H1 (cell line): ENCODE data around the gene RPL21.

ENCODE experiments used
- CEBPB ChIP-seq: IDR thresholded peaks from 2 replicates; pipeline ENCODE4 v1.6.1; 2012; ENCODE audit warnings: low read depth, low read length
- CHD1 ChIP-seq: IDR thresholded peaks from 2 replicates; pipeline ENCODE4 v1.6.1; 2012; ENCODE audit warnings: low read depth, low read length, improper control_type of control experiment
- MAFK ChIP-seq: IDR thresholded peaks from 2 replicates; pipeline ENCODE4 v1.6.1; 2012; ENCODE audit warnings: low read depth, mild to moderate bottlenecking, improper control_type of control experiment, low read length
- TAF7 ChIP-seq: optimal IDR thresholded peaks from 2 replicates; pipeline ENCODE3; 2011; ENCODE audit warnings: low read depth, mild to moderate bottlenecking, inconsistent platforms, low read length, moderate library complexity, borderline replicate concordance
- TF ChIP-seq, protein P1 (sequence below): IDR thresholded peaks from 2 replicates; pipeline ENCODE4 v1.6.1; 2012; ENCODE audit warnings: low read length, inconsistent platforms

DNA sequence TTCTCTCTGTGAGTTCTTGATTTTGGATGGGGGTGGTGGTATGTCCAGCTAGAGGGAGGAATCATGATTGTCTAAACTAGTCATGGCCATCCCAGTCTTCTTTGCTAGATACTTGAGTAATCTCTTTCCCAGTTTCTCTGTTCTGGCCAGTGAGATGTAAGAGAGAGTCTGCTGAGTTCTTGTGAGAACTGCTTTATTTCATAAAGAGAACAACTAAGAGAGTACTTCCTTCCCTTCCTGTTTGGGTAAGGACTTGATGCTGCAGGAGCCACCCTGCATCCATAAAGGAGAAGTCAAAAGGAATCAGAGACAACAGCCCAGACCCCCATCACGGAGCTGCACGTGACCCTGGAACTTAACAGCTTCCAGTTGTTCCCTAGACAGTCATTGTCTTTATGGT, 16.2 kb downstream of the RPL21 start:
- no peak for TF ChIP-seq CHD1
- TF ChIP-seq TAF7: no peak
- TF ChIP-seq MAFK: no peak
- TF ChIP-seq, protein P1, sequence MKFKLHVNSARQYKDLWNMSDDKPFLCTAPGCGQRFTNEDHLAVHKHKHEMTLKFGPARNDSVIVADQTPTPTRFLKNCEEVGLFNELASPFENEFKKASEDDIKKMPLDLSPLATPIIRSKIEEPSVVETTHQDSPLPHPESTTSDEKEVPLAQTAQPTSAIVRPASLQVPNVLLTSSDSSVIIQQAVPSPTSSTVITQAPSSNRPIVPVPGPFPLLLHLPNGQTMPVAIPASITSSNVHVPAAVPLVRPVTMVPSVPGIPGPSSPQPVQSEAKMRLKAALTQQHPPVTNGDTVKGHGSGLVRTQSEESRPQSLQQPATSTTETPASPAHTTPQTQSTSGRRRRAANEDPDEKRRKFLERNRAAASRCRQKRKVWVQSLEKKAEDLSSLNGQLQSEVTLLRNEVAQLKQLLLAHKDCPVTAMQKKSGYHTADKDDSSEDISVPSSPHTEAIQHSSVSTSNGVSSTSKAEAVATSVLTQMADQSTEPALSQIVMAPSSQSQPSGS: no peak
- TF ChIP-seq CEBPB: no peak
